K562 (cell line): Measurements from ENCODE around the gene SNX33. TPM values are rescaled to one million over a fixed set of nuclear protein-coding genes. Genes with fewer than 3 reads are reported as not detected.
A peak's percentile ranks its signal among the peaks of the same experiment; 100 is the strongest.

ENCODE experiments used
- ATAC-seq: fragments of 200-7000 bp; cut with Tn5 transposase; 3 replicates; pipeline ENCODE4 v1.9.1; 2020; ENCODE audit warnings: moderate library complexity
- BruUV-seq: library from RNA; stranded (reverse); fragments of 400-500 nt; replicated peaks from 2 replicates; lab custom pipeline; 2021; lab: Mats Ljungman, UMichigan
- CTCF ChIA-PET: fragments of 300-600 bp; formaldehyde crosslinking; extraction: SDS; loops from one replicate; lab custom pipeline; 2021; ENCODE audit warnings: low intra/inter-chr PET ratio; lab: Yijun Ruan, JAX
- POLR2A ChIA-PET: fragments of 300-600, 350-650 bp; sonication (Branson Sonifier 250); formaldehyde crosslinking; extraction: SDS; loops from one replicate; lab custom pipeline; 2021; ENCODE audit warnings: antibody characterized with exemption, inconsistent platforms; lab: Yijun Ruan, JAX
- DNase-seq, 4 experiments: peaks; one replicate each; pipeline versions ENCODE4 v3.0.0 to v3.0.0-alpha.2; 2011 to 2018; ENCODE audit warnings: low spot score in 3 of 4, mixed read lengths in 3 of 4; ENCODE audit errors: extremely low read depth in 1 of 4
- FAIRE-seq: peaks from 2 replicates; lab custom pipeline; 2011; peaks lifted over from hg19 to GRCh38; lab: Jason Lieb, UNC
- H2AFZ ChIP-seq: 2 replicates; pipeline ENCODE4 v1.6.0; 2011; ENCODE audit warnings: low read depth, low read length, control low read depth, inconsistent platforms
- H3K27ac ChIP-seq: fragments of 200-600 bp; 3 replicates; pipeline ENCODE4 v1.8.0; 2011; ENCODE audit warnings: low read depth, mild to moderate bottlenecking, control low read depth, inconsistent platforms, low read length, moderate library complexity, mixed read lengths; ENCODE audit errors: extremely low read depth
- H3K27me3 ChIP-seq, 2 experiments: fragments of 300-600 bp in 1 of 2; 2 replicates in 1 of 2; 3 replicates in 1 of 2; pipeline versions ENCODE4 v1.6.0 to v1.8.0; 2011; ENCODE audit warnings: inconsistent platforms in 2 of 2, low read length in 2 of 2, mild to moderate bottlenecking in 1 of 2, mixed read lengths in 1 of 2, moderate library complexity in 1 of 2; ENCODE audit not compliant: control insufficient read depth in 2 of 2, insufficient read depth in 2 of 2
- H3K36me3 ChIP-seq: fragments of 300-600 bp; 3 replicates; pipeline ENCODE4 v1.8.0; 2011; ENCODE audit warnings: mild to moderate bottlenecking, low read length, inconsistent platforms; ENCODE audit not compliant: control insufficient read depth, insufficient read depth
- H3K4me1 ChIP-seq, 2 experiments: fragments of 200-600 bp in 1 of 2; replicated peaks in 1 of 2; 2 replicates in 1 of 2; 3 replicates in 1 of 2; pipeline versions ENCODE4 v1.5.1 to v1.8.0; 2011; ENCODE audit warnings: inconsistent platforms in 2 of 2, low read length in 2 of 2, mild to moderate bottlenecking in 1 of 2, mixed read lengths in 1 of 2, moderate library complexity in 1 of 2; ENCODE audit not compliant: control insufficient read depth in 2 of 2, insufficient read depth in 2 of 2
- H3K4me2 ChIP-seq: 2 replicates; pipeline ENCODE4 v1.6.1; 2011; ENCODE audit warnings: low read length, control low read depth, inconsistent platforms, mixed read lengths; ENCODE audit not compliant: insufficient read depth
- H3K4me3 ChIP-seq: fragments of 200-600 bp; sonication (generic), shearing (Covaris generic); 2 replicates; pipeline ENCODE4 v1.5.1; 2016; ENCODE audit warnings: control low read depth, inconsistent platforms
- H3K79me2 ChIP-seq: fragments of 200-600 bp; 3 replicates; pipeline ENCODE4 v1.8.0; 2011; ENCODE audit warnings: low read length, inconsistent platforms; ENCODE audit not compliant: control insufficient read depth, insufficient read depth
- H3K9ac ChIP-seq, 2 experiments: 2 replicates each; pipeline versions ENCODE4 v1.6.0 to v1.6.1; 2011; ENCODE audit warnings: low read depth in 2 of 2, low read length in 2 of 2, control low read depth in 1 of 2, inconsistent platforms in 1 of 2, mild to moderate bottlenecking in 1 of 2, mixed read lengths in 1 of 2; ENCODE audit not compliant: insufficient read depth in 1 of 2
- H3K9me1 ChIP-seq: one replicate; pipeline ENCODE4 v1.6.0; 2011; ENCODE audit warnings: inconsistent platforms, mild to moderate bottlenecking, low read length, moderate library complexity; ENCODE audit not compliant: control insufficient read depth, insufficient read depth
- H3K9me3 ChIP-seq: replicated peaks from 2 replicates; pipeline ENCODE4 v1.5.1; 2011; ENCODE audit warnings: low read depth, low read length, inconsistent platforms; ENCODE audit not compliant: control insufficient read depth, insufficient read depth
- H4K20me1 ChIP-seq: replicated peaks from 2 replicates; pipeline ENCODE4 v1.6.1; 2011; ENCODE audit warnings: low read length, inconsistent platforms, mixed read lengths; ENCODE audit not compliant: control insufficient read depth, insufficient read depth
- BCOR ChIP-seq: fragments of 450-650 bp; IDR thresholded peaks from 2 replicates; pipeline ENCODE4 v1.6.1; 2016
- MAFF ChIP-seq: IDR thresholded peaks from 2 replicates; pipeline ENCODE4 v1.6.1; 2012; ENCODE audit warnings: low read length, improper control_type of control experiment
- NFIC ChIP-seq: fragments of 450-650 bp; IDR thresholded peaks from 2 replicates; pipeline ENCODE4 v1.6.1; 2017; ENCODE audit warnings: mild to moderate bottlenecking, inconsistent platforms
- RHOXF2B ChIP-seq: fragments of 250-450 bp; sonication (Bioruptor Pico); conservative IDR thresholded peaks from 2 replicates; pipeline ENCODE4 v1.5.1; 2021
- ZNF121 ChIP-seq: sonication (generic); formaldehyde crosslinking; conservative IDR thresholded peaks from 2 replicates; pipeline ENCODE4 v1.8.0; 2022; ENCODE audit warnings: missing genetic modification reagents
- ZNF165 ChIP-seq: fragments of 250-450 bp; sonication (Bioruptor Pico); IDR thresholded peaks from 2 replicates; pipeline ENCODE4 v1.4.0; 2020; ENCODE audit warnings: borderline replicate concordance
- WGBS: fragments of 100-300 bp; shearing (Covaris generic); methylation state at CpG from one replicate; pipeline ENCODE4 v1.1.6; 2016; ENCODE audit warnings: low coverage, mixed read lengths; ENCODE audit not compliant: insufficient coverage; ENCODE audit errors: missing lambda C conversion rate; 5-methylcytosine and 5-hydroxymethylcytosine counted together
- in situ Hi-C: fragments of 300-500 bp; cut with MboI; formaldehyde crosslinking; loops from 4 replicates; pipeline ENCODE4 v1.15.0; 2018; ENCODE audit warnings: inconsistent platforms, mixed read lengths
- intact Hi-C: fragments of 100-400 bp; cut with micrococcal nuclease; formaldehyde crosslinking; loops from 2 replicates; pipeline ENCODE4 v1.14.2; 2022
- polyA plus RNA-seq, 8 experiments: library from polyadenylated mRNA; depleted of rRNA in 4 of 8; stranded (reverse) in 5 of 8; unstranded in 3 of 8; fragments of >200 nt; fragmentation: Nextera tagmentation in 2 of 8; fragmentation: Illumina TruSeq in 1 of 8; extraction: Ambion mirVana in 2 of 8; extraction: Trizol in 1 of 8; gene quantifications; 2 replicates each; pipeline versions ENCODE4 v1.2.1 to v1.2.3, GENCODE V29; 2011 to 2014; ENCODE audit warnings: inconsistent platforms in 1 of 8, missing spikeins in 1 of 8
- total RNA-seq, 7 experiments: library from RNA; depleted of rRNA in 6 of 7; stranded (reverse); fragments of >200 nt in 6 of 7; fragmentation: Illumina TruSeq in 2 of 7; extraction: Trizol in 2 of 7; gene quantifications; 2 replicates each; pipeline versions ENCODE4 v1.2.1 to v1.2.3, GENCODE V29; 2011 to 2021; ENCODE audit warnings: low replicate concordance in 1 of 7
- TF ChIP-seq, protein P1 (sequence below), 2 experiments: fragments of 450-650 bp; formaldehyde crosslinking in 1 of 2; IDR thresholded peaks; 2 replicates each; pipeline versions ENCODE4 v1.4.0 to v1.6.1; 2014 to 2020; ENCODE audit warnings: mild to moderate bottlenecking in 2 of 2, borderline replicate concordance in 1 of 2, low read depth in 1 of 2
- TF ChIP-seq, protein P2 (sequence below): IDR thresholded peaks from 2 replicates; pipeline ENCODE4 v1.6.1; 2016; ENCODE audit warnings: missing genetic modification characterization, missing compliant biosample characterization
- TF ChIP-seq, protein P3 (sequence below), 2 experiments: fragments of 250-450 bp in 1 of 2; fragments of 450-650 bp in 1 of 2; sonication (Bioruptor Pico) in 1 of 2; IDR thresholded peaks; 2 replicates each; pipeline versions ENCODE4 v1.6.1 to v1.8.0; 2016 to 2021; ENCODE audit warnings: mild to moderate bottlenecking in 2 of 2, moderate library complexity in 2 of 2, missing compliant biosample characterization in 1 of 2, missing genetic modification characterization in 1 of 2

The SNX33 gene
- total and polyA plus RNA-seq, 9 of the 15 experiments (the other 6 are each of a cell fraction or from before 2014, with no cell fraction given): 1.4 to 14.1 (median 8.2) TPM

DNA sequence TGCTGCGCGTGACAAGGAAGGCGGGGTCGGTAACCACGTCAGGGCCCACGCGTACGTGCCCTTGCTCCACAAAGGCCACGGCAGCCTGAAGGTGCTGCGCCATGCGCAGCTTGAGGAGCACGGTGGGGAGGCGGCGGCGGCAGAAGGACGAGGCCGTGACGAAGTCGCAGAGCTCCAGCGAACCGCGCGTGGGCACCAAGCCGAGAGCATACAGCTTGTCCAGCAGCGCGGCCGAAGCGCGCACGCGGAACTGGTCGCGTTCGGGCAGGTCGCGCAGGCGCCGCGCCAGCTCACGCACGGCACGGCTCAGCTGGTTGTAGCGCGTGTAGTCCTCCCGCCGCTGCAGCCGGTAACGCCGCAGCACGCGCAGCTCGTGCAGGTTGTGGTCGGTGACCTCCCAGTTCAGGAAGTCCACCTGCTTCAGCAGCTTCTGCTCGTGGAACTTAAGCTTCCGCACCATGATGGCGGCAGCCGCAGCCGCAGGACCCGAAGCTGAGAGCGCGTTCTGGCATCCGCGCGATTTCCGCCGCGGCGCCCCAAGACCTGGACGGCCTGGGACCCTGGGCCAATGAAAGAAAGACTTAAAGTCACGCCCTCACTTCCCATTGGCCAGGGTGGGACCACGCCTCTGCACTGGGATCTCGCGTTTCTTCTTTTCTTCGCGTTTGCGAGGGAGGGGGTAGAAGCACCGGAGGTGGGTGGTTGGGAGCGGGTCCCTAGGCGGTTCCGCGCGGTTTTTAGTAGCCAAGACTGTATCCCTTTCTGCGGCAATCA lies 7.8 kb upstream of the SNX33 start, which contains the start of gene IMP3:
TSS of gene IMP3 (minus strand) at position 516 of the 774 bp plus-strand sequence. CDS start at position 460, 56 bp downstream.
- no peaks in the 10 kb centered on the region; a peak in 1 of 5 replicates for H3K27me3 ChIP-seq
- WGBS: under 1% methylated on average over 71 of the region's 83 CpGs
- CTCF ChIA-PET: interaction anchor here (0.6 to 2.1 kb wide), 6 partner anchors 44 to 272 kb away, joined by 3 to 10 read pairs (median 6); partner anchors contain the start of gene MAN2C1
- peak within 1 kb of the TSS; percentile 93 for H3K4me3 ChIP-seq
- H3K9me1 ChIP-seq: no peaks in the 10 kb centered on the region
- H3K9ac ChIP-seq: peak within 1 kb of the TSS; percentile 80 to 100
- FAIRE-seq: peak; percentile 94
- H4K20me1 ChIP-seq: peaks cover 9% of the 10 kb centered on the region; the same call in 1 of the 2 replicates
- POLR2A ChIA-PET: interaction anchor here (0.5 to 4.9 kb wide), 19 partner anchors 9 to 574 kb away, joined by 3 to 60 read pairs (median 4); partner anchors contain the start of genes MAN2C1, SIN3A and SNUPN
- peak within 1 kb of the TSS; percentile 88 for H2AFZ ChIP-seq
- no TSS peak for BruUV-seq
- ATAC-seq: peak; percentile 94
- H3K9me3 ChIP-seq: no peaks in the 10 kb centered on the region
- H3K79me2 ChIP-seq: peaks cover 47% of the 10 kb centered on the region
- in situ Hi-C loops: no loop called here
- intact Hi-C loops: loop anchor here (1.0 to 5.0 kb wide), 5 partner anchors 15 to 271 kb away; partner anchors contain the start of genes MAN2C1, SIN3A and SNUPN
- peaks cover 15% of the 10 kb centered on the region for H3K36me3 ChIP-seq
- H3K4me1 ChIP-seq: peaks cover 18 to 34% of the 10 kb centered on the region in 2 experiments
- peak within 1 kb of the TSS; percentile 95 for H3K4me2 ChIP-seq
- peak; percentile 97 to 99 (median 98) for DNase-seq
- H3K27ac ChIP-seq: peak within 1 kb of the TSS; percentile 86
- TF ChIP-seq ZNF121 (CRISPR knock-in tag): 0 out of 2 replicates have a peak, but pooled peaks have one; percentile 2
- peak; percentile 73; the same call in 1 of the 2 replicates for TF ChIP-seq NFIC
- no peak; the same call in 1 of the 2 replicates for TF ChIP-seq MAFF
- TF ChIP-seq, protein P1, sequence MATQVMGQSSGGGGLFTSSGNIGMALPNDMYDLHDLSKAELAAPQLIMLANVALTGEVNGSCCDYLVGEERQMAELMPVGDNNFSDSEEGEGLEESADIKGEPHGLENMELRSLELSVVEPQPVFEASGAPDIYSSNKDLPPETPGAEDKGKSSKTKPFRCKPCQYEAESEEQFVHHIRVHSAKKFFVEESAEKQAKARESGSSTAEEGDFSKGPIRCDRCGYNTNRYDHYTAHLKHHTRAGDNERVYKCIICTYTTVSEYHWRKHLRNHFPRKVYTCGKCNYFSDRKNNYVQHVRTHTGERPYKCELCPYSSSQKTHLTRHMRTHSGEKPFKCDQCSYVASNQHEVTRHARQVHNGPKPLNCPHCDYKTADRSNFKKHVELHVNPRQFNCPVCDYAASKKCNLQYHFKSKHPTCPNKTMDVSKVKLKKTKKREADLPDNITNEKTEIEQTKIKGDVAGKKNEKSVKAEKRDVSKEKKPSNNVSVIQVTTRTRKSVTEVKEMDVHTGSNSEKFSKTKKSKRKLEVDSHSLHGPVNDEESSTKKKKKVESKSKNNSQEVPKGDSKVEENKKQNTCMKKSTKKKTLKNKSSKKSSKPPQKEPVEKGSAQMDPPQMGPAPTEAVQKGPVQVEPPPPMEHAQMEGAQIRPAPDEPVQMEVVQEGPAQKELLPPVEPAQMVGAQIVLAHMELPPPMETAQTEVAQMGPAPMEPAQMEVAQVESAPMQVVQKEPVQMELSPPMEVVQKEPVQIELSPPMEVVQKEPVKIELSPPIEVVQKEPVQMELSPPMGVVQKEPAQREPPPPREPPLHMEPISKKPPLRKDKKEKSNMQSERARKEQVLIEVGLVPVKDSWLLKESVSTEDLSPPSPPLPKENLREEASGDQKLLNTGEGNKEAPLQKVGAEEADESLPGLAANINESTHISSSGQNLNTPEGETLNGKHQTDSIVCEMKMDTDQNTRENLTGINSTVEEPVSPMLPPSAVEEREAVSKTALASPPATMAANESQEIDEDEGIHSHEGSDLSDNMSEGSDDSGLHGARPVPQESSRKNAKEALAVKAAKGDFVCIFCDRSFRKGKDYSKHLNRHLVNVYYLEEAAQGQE (IDR thresholded peaks at IDR 0.05; ENCODE audit: borderline replicate concordance): peak; percentile 88
- TF ChIP-seq, protein P1 (CRISPR knock-in tag; IDR thresholded peaks at IDR 0.05; ENCODE audit: low read depth): peak; percentile 30; the same call in 1 of the 2 replicates
- no peak for TF ChIP-seq BCOR
- TF ChIP-seq, protein P2, sequence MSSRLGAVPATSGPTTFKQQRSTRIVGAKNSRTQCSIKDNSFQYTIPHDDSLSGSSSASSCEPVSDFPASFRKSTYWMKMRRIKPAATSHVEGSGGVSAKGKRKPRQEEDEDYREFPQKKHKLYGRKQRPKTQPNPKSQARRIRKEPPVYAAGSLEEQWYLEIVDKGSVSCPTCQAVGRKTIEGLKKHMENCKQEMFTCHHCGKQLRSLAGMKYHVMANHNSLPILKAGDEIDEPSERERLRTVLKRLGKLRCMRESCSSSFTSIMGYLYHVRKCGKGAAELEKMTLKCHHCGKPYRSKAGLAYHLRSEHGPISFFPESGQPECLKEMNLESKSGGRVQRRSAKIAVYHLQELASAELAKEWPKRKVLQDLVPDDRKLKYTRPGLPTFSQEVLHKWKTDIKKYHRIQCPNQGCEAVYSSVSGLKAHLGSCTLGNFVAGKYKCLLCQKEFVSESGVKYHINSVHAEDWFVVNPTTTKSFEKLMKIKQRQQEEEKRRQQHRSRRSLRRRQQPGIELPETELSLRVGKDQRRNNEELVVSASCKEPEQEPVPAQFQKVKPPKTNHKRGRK (tag): no peak
- TF ChIP-seq, protein P3, sequence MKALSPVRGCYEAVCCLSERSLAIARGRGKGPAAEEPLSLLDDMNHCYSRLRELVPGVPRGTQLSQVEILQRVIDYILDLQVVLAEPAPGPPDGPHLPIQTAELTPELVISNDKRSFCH (CRISPR knock-in tag; IDR thresholded peaks at IDR 0.05): no peak
- TF ChIP-seq, protein P3 (tag; IDR thresholded peaks at IDR 0.05): peak; percentile 71; the same call in 1 of the 2 replicates
- TF ChIP-seq ZNF165 (CRISPR knock-in tag): no peak
- no peak for TF ChIP-seq RHOXF2B
